HG03439 (cell line): ENCODE results near the gene CWC25.
"Not testable (repeated sequence)": the region's sequence is repeated elsewhere in the genome, so short reads cannot be mapped to it uniquely, and the experiment has no call there.

Experiments used
- ATAC-seq: cut with Tn5 transposase; IDR thresholded peaks from one replicate; pipeline ENCODE4 v1.9.1; 2021; ENCODE audit warnings: mild to moderate bottlenecking, moderate library complexity; ENCODE audit not compliant: unreplicated experiment

The CWC25 gene

GRCh38 chr17:38824899-38825761, at the start of gene CWC25:
TSS of gene CWC25 (minus strand) at chr17:38825321. CDS start at chr17:38825183, 138 bp downstream.
- peak; percentile 71 for ATAC-seq

GRCh38 chr17:38873640-38874380, 48.7 kb upstream of the CWC25 start:
- ATAC-seq: no peak

- no peak for ATAC-seq
Observed at GRCh38 chr17:38872671-38873385, 47.7 kb upstream of the CWC25 start.

- no peak for ATAC-seq
Observed at GRCh38 chr17:38872027-38872511, 46.9 kb upstream of the CWC25 start.

- ATAC-seq: no peak
Observed at GRCh38 chr17:38871247-38872015, 46.3 kb upstream of the CWC25 start.

GRCh38 chr17:38870259-38871165, 45.4 kb upstream of the CWC25 start:
- ATAC-seq: peak; percentile 16

- peak; percentile 39 for ATAC-seq
Observed at GRCh38 chr17:38869526-38870258, 44.6 kb upstream of the CWC25 start, which contains the start of gene LASP1. TSS of gene LASP1 (plus strand) at chr17:38870058. CDS start at chr17:38870190, 132 bp downstream.

GRCh38 chr17:38868817-38869525, 43.9 kb upstream of the CWC25 start:
- peak; percentile 40 for ATAC-seq

GRCh38 chr17:38867968-38868816, 43.1 kb upstream of the CWC25 start:
- no peak for ATAC-seq

- no peak for ATAC-seq
Observed at GRCh38 chr17:38867179-38867967, 42.3 kb upstream of the CWC25 start.

GRCh38 chr17:38864636-38865398, 39.7 kb upstream of the CWC25 start:
- no peak for ATAC-seq

GRCh38 chr17:38861399-38861843, 36.3 kb upstream of the CWC25 start:
- no peak for ATAC-seq

- ATAC-seq: no peak
Observed at GRCh38 chr17:38857271-38857670, 32.1 kb upstream of the CWC25 start.

- not testable (repeated sequence) for ATAC-seq
Observed at GRCh38 chr17:38855101-38855714, 30.1 kb upstream of the CWC25 start.
